ENCODE measurements around the gene ANO10. TPM values are rescaled to one million over a fixed set of nuclear protein-coding genes. Genes with fewer than 3 reads are reported as not detected.
"Not testable (repeated sequence)": the region's sequence is repeated elsewhere in the genome, so short reads cannot be mapped to it uniquely, and the experiment has no call there.

ANO10 gene
- total RNA-seq, 1 donor, result 54.0 TPM

- TF ChIP-seq, protein P1, sequence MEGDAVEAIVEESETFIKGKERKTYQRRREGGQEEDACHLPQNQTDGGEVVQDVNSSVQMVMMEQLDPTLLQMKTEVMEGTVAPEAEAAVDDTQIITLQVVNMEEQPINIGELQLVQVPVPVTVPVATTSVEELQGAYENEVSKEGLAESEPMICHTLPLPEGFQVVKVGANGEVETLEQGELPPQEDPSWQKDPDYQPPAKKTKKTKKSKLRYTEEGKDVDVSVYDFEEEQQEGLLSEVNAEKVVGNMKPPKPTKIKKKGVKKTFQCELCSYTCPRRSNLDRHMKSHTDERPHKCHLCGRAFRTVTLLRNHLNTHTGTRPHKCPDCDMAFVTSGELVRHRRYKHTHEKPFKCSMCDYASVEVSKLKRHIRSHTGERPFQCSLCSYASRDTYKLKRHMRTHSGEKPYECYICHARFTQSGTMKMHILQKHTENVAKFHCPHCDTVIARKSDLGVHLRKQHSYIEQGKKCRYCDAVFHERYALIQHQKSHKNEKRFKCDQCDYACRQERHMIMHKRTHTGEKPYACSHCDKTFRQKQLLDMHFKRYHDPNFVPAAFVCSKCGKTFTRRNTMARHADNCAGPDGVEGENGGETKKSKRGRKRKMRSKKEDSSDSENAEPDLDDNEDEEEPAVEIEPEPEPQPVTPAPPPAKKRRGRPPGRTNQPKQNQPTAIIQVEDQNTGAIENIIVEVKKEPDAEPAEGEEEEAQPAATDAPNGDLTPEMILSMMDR (IDR thresholded peaks at IDR 0.05; ENCODE audit: insufficient read depth, low read depth, low read length), result no peak
- H3K4me3 ChIP-seq (ENCODE audit: low read depth, low read length), result no peak overlapping the region
- DNase-seq (ENCODE audit: low read depth), result no peak
These were observed 116.5 kb downstream of the ANO10 start for GRCh38 chr3:43505351-43505750.

DNA sequence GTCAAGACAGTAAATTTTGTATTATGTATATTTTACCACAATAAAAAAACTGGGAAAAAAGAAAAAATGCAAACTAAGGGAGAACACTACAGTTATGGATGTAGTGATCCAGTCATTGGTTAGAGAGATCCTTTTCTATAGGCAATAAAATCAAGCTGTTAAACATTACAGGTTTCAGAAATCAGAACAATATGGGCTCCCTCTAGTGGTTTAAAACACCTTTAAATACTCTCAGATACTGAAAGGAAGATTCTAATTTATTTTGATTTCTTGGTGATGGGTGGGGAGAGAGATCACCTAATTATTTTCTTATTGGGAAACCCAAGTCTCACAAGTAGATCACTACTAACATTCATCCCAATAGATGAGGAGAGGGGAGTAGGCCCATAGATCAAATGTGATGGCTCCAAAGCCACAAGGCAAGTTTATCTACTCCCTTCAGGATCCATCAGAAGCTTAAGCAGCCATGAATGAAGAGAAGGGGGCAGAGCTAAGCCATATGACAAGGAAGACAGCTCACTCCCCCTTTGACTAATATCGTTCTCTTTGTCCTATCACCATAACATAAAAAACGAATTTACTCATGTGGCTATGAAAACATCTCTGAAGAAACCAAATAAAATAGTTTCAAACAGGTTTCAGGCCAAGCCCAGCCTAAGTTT, 118.6 kb downstream of the ANO10 start:
- H3K4me3 ChIP-seq (ENCODE audit: low read depth, low read length), result no peak overlapping the region
- TF ChIP-seq, protein P1 (IDR thresholded peaks at IDR 0.05; ENCODE audit: insufficient read depth, low read depth, low read length), result peak; percentile 53
- peak; percentile 54 for DNase-seq (ENCODE audit: low read depth)

DNA sequence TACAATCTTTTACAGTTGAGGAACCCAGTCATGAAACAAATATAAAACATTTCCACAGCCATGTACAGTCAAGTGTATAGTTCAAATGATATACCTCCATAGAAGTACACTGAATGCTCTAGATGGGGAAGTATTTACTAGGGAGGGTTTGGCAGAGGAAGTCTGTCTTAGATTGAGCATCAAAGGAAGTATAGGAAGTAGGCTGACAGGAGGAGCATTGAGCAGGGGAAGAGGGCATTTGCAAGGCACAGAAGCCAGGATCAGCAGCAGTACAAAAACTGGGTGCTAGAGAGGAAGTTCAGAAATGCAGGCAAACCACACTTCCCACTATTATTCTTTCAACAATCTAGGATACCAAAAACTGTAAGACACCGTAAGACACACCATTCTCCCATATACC, 122.6 kb downstream of the ANO10 start:
- H3K4me3 ChIP-seq (ENCODE audit: low read depth, low read length), result no peak overlapping the region
- TF ChIP-seq, protein P1 (IDR thresholded peaks at IDR 0.05; ENCODE audit: insufficient read depth, low read depth, low read length), result no peak
- no peak for DNase-seq (ENCODE audit: low read depth)

DNA sequence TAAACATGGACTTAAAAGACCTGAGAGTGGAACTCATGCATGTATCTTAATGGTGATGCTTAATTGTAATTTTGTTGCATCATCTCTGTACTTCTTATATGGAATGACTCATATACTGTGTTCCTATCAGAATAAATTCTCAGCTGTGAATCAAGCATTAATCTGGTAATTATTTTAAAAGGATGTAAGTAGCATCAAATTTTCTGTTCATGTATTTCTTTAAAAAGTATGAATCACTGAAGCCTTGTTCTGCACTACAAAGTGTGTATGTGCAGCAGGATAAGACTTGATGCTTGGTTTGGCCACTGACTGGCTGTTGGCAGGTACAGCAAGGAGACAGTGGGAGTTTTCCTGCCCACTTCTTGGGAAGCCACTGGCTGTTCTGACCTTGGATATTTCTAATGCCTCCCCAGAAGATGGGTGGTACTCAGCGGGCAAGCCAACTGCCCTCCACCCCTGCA, 123.9 kb downstream of the ANO10 start:
- TF ChIP-seq, protein P1 (IDR thresholded peaks at IDR 0.05; ENCODE audit: insufficient read depth, low read depth, low read length), result no peak
- H3K4me3 ChIP-seq (ENCODE audit: low read depth, low read length), result no peak overlapping the region
- DNase-seq (ENCODE audit: low read depth), result peak; percentile 40

- H3K4me3 ChIP-seq (ENCODE audit: low read depth, low read length), result no peak overlapping the region
- TF ChIP-seq, protein P1 (IDR thresholded peaks at IDR 0.05; ENCODE audit: insufficient read depth, low read depth, low read length), result no peak
- no peak for DNase-seq (ENCODE audit: low read depth)
These were observed 124.4 kb downstream of the ANO10 start for GRCh38 chr3:43497422-43497821.

DNA sequence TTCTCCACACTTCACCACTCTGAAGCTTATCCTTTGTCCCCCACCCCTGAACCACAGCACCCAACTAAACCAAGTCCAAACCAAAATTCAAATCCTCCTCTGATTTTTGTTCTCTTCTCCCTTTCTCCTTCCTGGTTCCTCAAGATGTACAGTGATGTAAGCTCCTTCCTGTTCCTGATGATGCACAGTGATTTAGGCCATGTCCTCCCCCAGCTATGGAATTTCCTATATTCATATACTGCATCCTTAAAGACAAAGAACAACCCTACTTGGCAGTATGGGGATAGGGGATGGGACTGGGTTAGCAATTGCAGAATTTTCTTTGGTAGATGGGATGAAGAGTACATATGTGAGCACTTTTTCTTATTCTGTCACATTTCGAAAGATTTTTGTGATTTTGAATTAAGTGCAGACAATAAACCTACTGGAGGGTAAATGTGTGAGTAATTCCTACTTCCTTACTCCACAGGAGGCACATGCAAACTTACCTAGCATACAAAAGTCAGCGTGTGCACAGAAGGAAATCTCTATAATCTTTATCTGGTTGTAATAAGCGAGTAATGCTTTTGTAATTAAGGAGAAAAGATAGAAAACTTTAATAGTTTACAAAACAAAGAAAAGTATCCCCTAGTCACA, 125.0 kb downstream of the ANO10 start:
- H3K4me3 ChIP-seq (ENCODE audit: low read depth, low read length), result no peak overlapping the region
- TF ChIP-seq, protein P1 (IDR thresholded peaks at IDR 0.05; ENCODE audit: insufficient read depth, low read depth, low read length), result no peak
- no peak for DNase-seq (ENCODE audit: low read depth)

- not testable (repeated sequence) for H3K4me3 ChIP-seq (ENCODE audit: low read depth, low read length); DNase-seq (ENCODE audit: low read depth)
These were observed 128.9 kb downstream of the ANO10 start for GRCh38 chr3:43492932-43493331.

DNA sequence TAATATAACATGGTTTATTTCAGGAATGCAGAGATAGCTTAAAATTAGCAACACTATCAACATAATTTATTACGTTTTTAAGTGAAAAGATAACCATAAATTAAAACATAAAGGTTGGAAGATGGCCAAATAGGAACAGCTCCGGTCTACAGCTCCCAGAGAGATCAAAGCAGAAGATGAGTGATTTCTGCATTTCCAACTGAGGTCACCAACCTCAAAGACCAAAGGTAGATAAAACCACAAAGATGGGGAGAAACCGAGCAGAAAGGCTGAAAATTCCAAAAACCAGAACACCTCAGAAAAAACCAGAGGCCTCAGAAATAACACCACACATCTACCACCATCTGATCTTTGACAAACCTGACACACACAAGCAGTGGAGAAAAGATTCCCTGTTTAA, 130.0 kb downstream of the ANO10 start:
- not testable (repeated sequence) for DNase-seq (ENCODE audit: low read depth); H3K4me3 ChIP-seq (ENCODE audit: low read depth, low read length)
